AG09309 (cell line): Measurements from ENCODE around the gene S1PR5.

Experiments used
- DNase-seq: peaks from one replicate; pipeline ENCODE4 v3.0.0-alpha.2; 2010; ENCODE audit warnings: low read depth
- H3K4me3 ChIP-seq: 2 replicates; pipeline ENCODE4 v1.5.1; 2011; ENCODE audit warnings: mild to moderate bottlenecking, low read depth, low read length, moderate library complexity; ENCODE audit not compliant: control insufficient read depth
- TF ChIP-seq, protein P1 (sequence below): IDR thresholded peaks from 2 replicates; pipeline ENCODE4 v1.5.1; 2011; ENCODE audit warnings: mild to moderate bottlenecking, low read depth, low read length, inconsistent platforms; ENCODE audit not compliant: insufficient read depth, control insufficient read depth; ENCODE audit errors: missing control alignments

The S1PR5 gene, protein sequence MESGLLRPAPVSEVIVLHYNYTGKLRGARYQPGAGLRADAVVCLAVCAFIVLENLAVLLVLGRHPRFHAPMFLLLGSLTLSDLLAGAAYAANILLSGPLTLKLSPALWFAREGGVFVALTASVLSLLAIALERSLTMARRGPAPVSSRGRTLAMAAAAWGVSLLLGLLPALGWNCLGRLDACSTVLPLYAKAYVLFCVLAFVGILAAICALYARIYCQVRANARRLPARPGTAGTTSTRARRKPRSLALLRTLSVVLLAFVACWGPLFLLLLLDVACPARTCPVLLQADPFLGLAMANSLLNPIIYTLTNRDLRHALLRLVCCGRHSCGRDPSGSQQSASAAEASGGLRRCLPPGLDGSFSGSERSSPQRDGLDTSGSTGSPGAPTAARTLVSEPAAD

DNA sequence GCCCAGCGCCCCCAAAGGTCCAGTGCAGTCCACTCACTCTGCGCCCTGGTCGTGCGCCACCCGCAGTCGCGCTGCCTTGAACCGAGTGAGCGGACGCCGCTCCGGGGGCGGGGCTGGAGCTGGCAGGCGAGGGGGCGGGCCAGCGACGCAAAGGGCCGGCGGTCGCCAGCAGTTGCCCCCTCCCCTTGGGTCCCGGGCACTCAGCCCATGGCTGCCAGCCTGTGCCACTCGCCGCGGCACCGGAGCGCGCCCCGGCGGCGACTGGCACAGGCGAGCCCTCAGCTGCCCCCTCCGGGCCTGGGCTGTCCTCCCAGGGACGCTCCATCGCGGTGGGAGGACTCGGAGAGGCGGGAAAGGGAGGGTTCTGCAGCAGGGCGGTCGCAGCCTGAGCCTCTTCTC is at the start of gene S1PR5:
Gene S1PR5 (minus strand): TSS at position 87 of the 399 bp plus-strand sequence. CDS start 2,436 bp downstream, outside the sequence.
- peak within 1 kb of the TSS; percentile 41 for H3K4me3 ChIP-seq
- TF ChIP-seq, protein P1, sequence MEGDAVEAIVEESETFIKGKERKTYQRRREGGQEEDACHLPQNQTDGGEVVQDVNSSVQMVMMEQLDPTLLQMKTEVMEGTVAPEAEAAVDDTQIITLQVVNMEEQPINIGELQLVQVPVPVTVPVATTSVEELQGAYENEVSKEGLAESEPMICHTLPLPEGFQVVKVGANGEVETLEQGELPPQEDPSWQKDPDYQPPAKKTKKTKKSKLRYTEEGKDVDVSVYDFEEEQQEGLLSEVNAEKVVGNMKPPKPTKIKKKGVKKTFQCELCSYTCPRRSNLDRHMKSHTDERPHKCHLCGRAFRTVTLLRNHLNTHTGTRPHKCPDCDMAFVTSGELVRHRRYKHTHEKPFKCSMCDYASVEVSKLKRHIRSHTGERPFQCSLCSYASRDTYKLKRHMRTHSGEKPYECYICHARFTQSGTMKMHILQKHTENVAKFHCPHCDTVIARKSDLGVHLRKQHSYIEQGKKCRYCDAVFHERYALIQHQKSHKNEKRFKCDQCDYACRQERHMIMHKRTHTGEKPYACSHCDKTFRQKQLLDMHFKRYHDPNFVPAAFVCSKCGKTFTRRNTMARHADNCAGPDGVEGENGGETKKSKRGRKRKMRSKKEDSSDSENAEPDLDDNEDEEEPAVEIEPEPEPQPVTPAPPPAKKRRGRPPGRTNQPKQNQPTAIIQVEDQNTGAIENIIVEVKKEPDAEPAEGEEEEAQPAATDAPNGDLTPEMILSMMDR: no peak
- DNase-seq: no peak

DNA sequence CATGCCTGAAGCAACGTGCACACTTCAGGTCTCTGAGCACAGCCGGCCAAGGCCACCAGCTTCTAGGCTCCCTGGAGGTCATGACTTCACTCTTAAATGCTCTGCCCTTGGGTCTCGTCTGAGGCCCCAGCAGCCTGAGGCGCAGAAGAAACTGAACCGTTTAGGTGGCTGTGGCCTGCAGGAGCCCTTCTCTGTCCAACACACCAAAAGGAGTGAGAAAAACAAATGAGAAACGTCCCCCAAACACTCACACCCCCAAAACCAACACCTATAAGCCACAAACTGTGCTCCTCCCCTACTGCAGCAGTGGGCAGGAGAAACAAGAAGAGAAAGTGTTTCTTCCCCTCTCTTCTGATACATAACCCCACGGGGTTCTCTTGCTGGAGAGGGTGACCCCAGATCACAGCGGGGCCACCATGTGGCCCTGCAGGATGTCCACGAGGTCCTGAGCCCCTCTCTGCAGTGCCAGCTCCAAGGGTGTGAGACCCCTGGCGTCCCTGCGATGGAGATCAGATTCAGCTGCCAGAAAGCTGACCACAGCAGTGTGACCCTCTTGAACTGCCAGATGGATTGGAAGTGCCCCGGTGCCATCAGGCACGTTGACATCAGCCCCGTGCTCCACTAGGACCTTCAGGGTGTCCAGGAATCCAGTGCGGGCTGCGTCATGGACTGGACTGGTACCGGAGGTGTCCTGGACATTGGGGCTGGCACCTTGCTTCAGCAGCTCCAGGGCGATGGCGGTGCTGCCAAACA is 49.6 kb upstream of the S1PR5 start:
- H3K4me3 ChIP-seq: peak overlapping the region; percentile 99
- TF ChIP-seq, protein P1: no peak
- no peak for DNase-seq

DNA sequence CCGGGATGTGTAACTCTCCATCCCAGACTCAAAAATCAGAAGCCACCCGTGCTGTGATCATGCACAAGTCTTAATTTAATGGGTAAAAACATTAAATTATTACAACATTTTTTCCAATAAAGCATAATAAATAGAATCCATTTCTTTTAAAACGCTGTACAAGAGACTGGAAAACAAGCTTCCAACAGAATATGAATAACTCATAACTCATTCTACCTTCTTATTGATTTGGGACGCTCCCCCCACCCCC is 49.1 kb upstream of the S1PR5 start:
- TF ChIP-seq, protein P1: no peak
- DNase-seq: no peak
- H3K4me3 ChIP-seq: peak overlapping the region; percentile 99

DNA sequence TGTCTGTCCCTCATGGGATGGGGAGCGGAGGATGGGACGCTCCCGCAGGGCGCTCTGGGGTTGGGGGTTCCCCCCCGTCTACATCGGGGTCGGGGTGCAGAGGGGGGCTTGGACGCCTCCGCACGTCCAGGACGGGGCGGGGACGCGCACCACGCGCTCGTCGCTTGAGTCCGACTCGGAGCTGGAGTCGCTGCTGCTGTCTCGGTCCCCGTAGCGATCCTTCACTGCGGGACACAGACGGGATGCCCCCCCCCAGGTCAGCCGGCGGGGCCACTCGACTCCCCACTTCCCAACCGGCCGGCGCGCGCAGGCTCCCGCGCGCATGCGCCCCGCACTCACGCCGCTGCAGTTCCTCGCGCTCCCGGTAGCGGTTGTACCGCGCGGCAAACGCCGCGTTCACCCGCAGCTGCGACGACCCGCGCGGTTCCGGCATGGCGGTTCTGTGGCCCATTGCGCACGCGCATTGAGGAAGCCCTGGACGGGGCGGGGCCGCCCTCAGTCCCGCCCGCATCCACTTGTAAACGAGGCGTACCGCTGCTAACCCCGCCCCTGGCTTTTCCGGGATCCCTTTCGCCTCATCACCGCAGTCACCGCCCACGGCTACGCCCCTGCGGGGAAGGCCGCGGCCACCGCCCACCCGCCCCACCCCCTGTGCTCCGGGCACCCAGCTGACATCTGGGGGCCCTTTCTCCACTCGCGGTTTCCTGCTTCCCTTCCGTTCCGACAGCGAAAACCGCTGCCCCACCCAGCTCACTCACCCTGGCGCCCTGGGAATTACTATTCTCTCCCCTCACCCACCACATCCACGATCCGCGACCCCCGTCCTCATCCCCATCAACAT is 48.5 kb upstream of the S1PR5 start, which contains the start of gene KRI1:
Gene KRI1 (minus strand): TSS at position 444 of the 841 bp plus-strand sequence. CDS start 11 bp downstream, at position 433.
- peak within 1 kb of the TSS; percentile 99 for H3K4me3 ChIP-seq
- TF ChIP-seq, protein P1: no peak
- peak; percentile 87 for DNase-seq

DNA sequence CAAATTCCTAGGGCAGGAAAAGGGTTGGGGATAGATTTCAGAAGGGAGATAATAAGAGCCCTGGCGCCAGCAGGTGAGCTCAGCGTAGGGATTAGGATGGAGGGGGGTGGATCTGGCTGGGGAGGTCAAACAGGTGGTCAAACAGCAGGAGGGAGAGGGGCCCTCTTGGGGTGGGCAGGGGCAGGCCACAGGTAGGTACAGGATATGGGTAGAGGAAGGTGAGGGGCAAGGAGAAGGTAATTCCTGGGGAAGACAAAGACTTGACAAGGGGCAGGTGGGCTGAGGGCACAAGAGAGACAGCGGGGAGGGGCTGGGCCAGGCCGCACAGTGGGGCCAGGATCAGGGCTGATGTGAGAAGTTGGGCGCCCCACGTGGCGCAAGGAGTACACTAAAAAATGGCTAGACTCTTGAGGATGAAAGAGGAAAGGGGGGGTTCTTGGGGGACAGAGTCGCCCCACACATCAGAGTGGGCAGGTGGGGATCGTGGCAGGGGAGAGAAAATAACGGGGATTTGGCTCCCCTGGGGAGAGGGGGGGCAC is 47.9 kb upstream of the S1PR5 start:
- TF ChIP-seq, protein P1: peak; percentile 34
- H3K4me3 ChIP-seq: peak overlapping the region; percentile 99
- no peak for DNase-seq

DNA sequence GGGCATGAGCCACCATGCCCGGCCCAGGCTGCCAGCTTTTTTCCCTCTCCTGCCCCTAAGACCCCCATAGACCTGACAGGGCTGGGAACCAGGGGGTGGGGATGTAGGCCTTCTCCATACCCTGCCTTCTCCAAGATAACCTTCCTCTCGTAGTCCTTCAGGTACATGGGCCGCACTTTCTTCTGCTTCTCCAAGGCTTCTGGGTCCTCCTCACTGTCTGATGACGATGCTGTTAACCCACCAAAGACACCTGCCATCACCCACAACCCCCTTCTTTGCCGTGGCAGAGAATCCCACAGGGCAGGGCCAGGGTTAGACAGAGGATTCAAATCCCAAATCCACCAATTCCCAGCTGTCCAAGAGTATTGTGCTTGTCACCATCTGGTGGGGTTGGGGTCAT is 45.4 kb upstream of the S1PR5 start:
- no peak for DNase-seq
- TF ChIP-seq, protein P1: no peak
- H3K4me3 ChIP-seq: no peak overlapping the region
